Coronary artery (tissue), 2 donors: ENCODE results near the gene GNAI3.

Experiments used
- DNase-seq: peaks from one replicate; pipeline ENCODE4 v3.0.0-alpha.2; 2017; ENCODE audit warnings: low spot score
- H3K27ac ChIP-seq, 2 donors: fragments of 200-600 bp; sonication (generic); one replicate each; pipeline ENCODE4 v1.5.1; 2016 to 2019
- H3K4me3 ChIP-seq: fragments of 200-600 bp; sonication (generic); 2 replicates; pipeline ENCODE4 v1.5.1; 2016; ENCODE audit warnings: mild to moderate bottlenecking, moderate library complexity
- CTCF ChIP-seq: fragments of 200-600 bp; sonication (generic); IDR thresholded peaks from one replicate; pipeline ENCODE4 v1.5.1; 2019; ENCODE audit warnings: antibody characterized with exemption

GNAI3 gene

GRCh38 chr1:109619576-109620400 lies 71.4 kb downstream of the GNAI3 start, which contains the start of the genes AMPD2 and GNAT2:
AMPD2 (plus strand) TSS chr1:109619837; CDS start chr1:109621176, 1,339 bp downstream.
GNAT2 (minus strand) TSS chr1:109619616; CDS start chr1:109612870, 6,746 bp downstream.
- peak within 1 kb of the TSS; percentile 84 to 88 for H3K27ac ChIP-seq
- DNase-seq, result peak; percentile 87
- H3K4me3 ChIP-seq, result peak within 1 kb of the TSS; percentile 73
- no peak for TF ChIP-seq CTCF

- peak; percentile 79 for DNase-seq
- no peak for TF ChIP-seq CTCF
- Histone ChIP-seq H3K4me3 (peak overlapping the region; percentile 73), H3K27ac (peak overlapping the region; percentile 84 to 88)
Observed at GRCh38 chr1:109620401-109620791, 72.0 kb downstream of the GNAI3 start.

GRCh38 chr1:109620841-109621286 lies 72.4 kb downstream of the GNAI3 start:
- Histone ChIP-seq H3K27ac (peak overlapping the region; percentile 84 to 88), H3K4me3 (peak overlapping the region; percentile 73)
- TF ChIP-seq CTCF, result no peak
- peak; percentile 97 for DNase-seq

DNA sequence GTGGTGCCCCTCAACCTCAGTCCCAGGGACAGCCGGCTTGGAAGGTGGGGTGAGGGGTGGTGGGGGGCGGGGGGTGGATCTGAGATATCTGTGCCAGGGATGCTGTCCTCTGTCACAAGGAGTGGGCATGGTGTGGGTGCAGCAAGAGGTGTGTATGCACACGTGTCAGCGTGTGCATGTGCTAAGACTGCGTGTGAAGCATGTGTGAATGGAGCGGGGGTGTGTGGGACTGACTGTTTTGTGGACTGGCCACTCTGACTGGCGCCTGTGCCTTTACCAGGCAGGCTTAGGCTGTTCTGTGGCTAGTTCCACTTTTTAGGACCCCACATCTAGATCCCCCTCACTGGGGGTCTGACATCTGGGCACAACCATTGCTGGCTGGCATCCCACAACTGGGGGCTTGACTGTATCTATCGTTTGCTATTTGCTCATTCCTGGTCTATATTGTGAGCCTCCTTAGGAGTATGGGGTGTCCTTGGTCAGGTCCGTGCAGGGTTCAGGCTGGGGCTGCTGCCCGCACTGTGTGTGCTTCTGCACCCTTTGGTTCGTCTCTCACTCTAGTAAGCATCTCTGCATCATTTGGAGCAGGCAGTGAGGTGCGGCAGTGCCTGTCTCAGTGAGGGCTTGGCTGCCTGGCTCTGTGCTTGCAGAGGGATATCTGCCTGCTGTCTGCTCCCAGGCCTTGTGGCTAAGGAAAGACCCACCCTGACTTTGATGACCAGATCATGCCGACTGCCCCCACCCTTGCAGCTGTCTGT lies 73.1 kb downstream of the GNAI3 start:
- no peak for DNase-seq
- peak overlapping the region; percentile 73 for H3K4me3 ChIP-seq
- peak overlapping the region in 1 of 2 donors; percentile 88 for H3K27ac ChIP-seq
- TF ChIP-seq CTCF, result no peak

- DNase-seq, result no peak
- H3K4me3 ChIP-seq, result no peak overlapping the region
- TF ChIP-seq CTCF, result no peak
- no peak overlapping the region for H3K27ac ChIP-seq
Observed at GRCh38 chr1:109622137-109622892, 73.9 kb downstream of the GNAI3 start.

GRCh38 chr1:109622895-109623294 lies 74.5 kb downstream of the GNAI3 start:
- Histone ChIP-seq H3K4me3 (no peak overlapping the region), H3K27ac (peak overlapping the region in 1 of 2 donors; percentile 67)
- DNase-seq, result no peak
- TF ChIP-seq CTCF, result no peak
